Head of caudate nucleus (tissue), 42 donors: Measurements from ENCODE around the gene FHIP2A.
"Not testable (repeated sequence)": the region's sequence is repeated elsewhere in the genome, so short reads cannot be mapped to it uniquely, and the experiment has no call there.

Experiments used
- DNase-seq, 42 donors: peaks; one replicate each; pipeline versions ENCODE4 v3.0.0 to v3.0.0-alpha.2; 2020 to 2021; ENCODE audit warnings: mixed read lengths in 7 of 42
- intact Hi-C: fragments of 100-400 bp; cut with DNase I; formaldehyde crosslinking; loops from one replicate; pipeline ENCODE4 v1.15.0; 2022

The FHIP2A gene

GRCh38 chr10:114808982-114809381 is 12.6 kb upstream of the FHIP2A start:
- intact Hi-C loops = no loop called here
- DNase-seq = no peak

GRCh38 chr10:114810926-114811325 is 10.7 kb upstream of the FHIP2A start:
- intact Hi-C loops = no loop called here

GRCh38 chr10:114811862-114812261 is 9.7 kb upstream of the FHIP2A start:
- no peak for DNase-seq
- intact Hi-C loops = no loop called here

More at GRCh38 chr10:114810926-114811325, 10.7 kb upstream of the FHIP2A start:
- no peak for DNase-seq

GRCh38 chr10:114815791-114816190 is 5.8 kb upstream of the FHIP2A start:
- no peak for DNase-seq
- intact Hi-C loops = no loop called here

GRCh38 chr10:114816308-114816707 is 5.3 kb upstream of the FHIP2A start:
- DNase-seq = no peak
- intact Hi-C loops = no loop called here

GRCh38 chr10:114819322-114819721 is 2.3 kb upstream of the FHIP2A start:
- intact Hi-C loops = no loop called here
- no peak for DNase-seq

- peak in 26 of 42 donors; percentile 4 to 69 (median 37) for DNase-seq
Observed at GRCh38 chr10:114821915-114822443, 399 bp downstream of the FHIP2A start.

GRCh38 chr10:114822444-114823076 is 980 bp downstream of the FHIP2A start:
- intact Hi-C loops = no loop called here

More at GRCh38 chr10:114821915-114822443, 399 bp downstream of the FHIP2A start:
- intact Hi-C loops = no loop called here

GRCh38 chr10:114823077-114823463 is 1.5 kb downstream of the FHIP2A start:
- intact Hi-C loops = no loop called here

More at GRCh38 chr10:114822444-114823076, 980 bp downstream of the FHIP2A start:
- DNase-seq = peak in 36 of 42 donors; percentile 3 to 62 (median 26)

GRCh38 chr10:114824391-114824790 is 2.8 kb downstream of the FHIP2A start:
- intact Hi-C loops = no loop called here
- DNase-seq = no peak

More at GRCh38 chr10:114823077-114823463, 1.5 kb downstream of the FHIP2A start:
- no peak for DNase-seq

- intact Hi-C loops = no loop called here
- DNase-seq = no peak
Observed at GRCh38 chr10:114825513-114826253, 4.1 kb downstream of the FHIP2A start.

- intact Hi-C loops = no loop called here
- no peak for DNase-seq
Observed at GRCh38 chr10:114829160-114829909, 7.8 kb downstream of the FHIP2A start.

- intact Hi-C loops = no loop called here
Observed at GRCh38 chr10:114831186-114831867, 9.7 kb downstream of the FHIP2A start.

GRCh38 chr10:114837690-114838089 is 16.1 kb downstream of the FHIP2A start:
- DNase-seq = no peak
- intact Hi-C loops = no loop called here

More at GRCh38 chr10:114831186-114831867, 9.7 kb downstream of the FHIP2A start:
- DNase-seq = no peak

GRCh38 chr10:114839901-114840300 is 18.3 kb downstream of the FHIP2A start:
- no peak for DNase-seq
- intact Hi-C loops = no loop called here

- DNase-seq = no peak
- intact Hi-C loops = no loop called here
Observed at GRCh38 chr10:114845978-114846693, 24.6 kb downstream of the FHIP2A start.

GRCh38 chr10:114847517-114847916 is 25.9 kb downstream of the FHIP2A start:
- DNase-seq = peak in 2 of 42 donors; percentile 12 to 43
- intact Hi-C loops = not testable (repeated sequence)

GRCh38 chr10:114849674-114850073 is 28.1 kb downstream of the FHIP2A start:
- no peak for DNase-seq
- intact Hi-C loops = no loop called here
